Suprapubic skin (tissue), 3 donors: ENCODE measurements around the gene SZT2.
"Not testable (repeated sequence)": the region's sequence is repeated elsewhere in the genome, so short reads cannot be mapped to it uniquely, and the experiment has no call there.

Source experiments
- CTCF ChIP-seq, 2 donors: fragments of 200-600 bp in 1 of 2; fragments of 450-650 bp in 1 of 2; sonication (generic) in 1 of 2; IDR thresholded peaks; one replicate each; pipeline ENCODE4 v1.5.1; 2016 to 2019; ENCODE audit warnings: antibody characterized with exemption in 2 of 2, mild to moderate bottlenecking in 1 of 2, moderate library complexity in 1 of 2
- POLR2AphosphoS5 ChIP-seq, 3 donors: sonication (generic); formaldehyde crosslinking; IDR thresholded peaks; one replicate each; pipeline ENCODE4 v1.6.1; 2017; ENCODE audit warnings: antibody characterized with exemption in 3 of 3

DNA sequence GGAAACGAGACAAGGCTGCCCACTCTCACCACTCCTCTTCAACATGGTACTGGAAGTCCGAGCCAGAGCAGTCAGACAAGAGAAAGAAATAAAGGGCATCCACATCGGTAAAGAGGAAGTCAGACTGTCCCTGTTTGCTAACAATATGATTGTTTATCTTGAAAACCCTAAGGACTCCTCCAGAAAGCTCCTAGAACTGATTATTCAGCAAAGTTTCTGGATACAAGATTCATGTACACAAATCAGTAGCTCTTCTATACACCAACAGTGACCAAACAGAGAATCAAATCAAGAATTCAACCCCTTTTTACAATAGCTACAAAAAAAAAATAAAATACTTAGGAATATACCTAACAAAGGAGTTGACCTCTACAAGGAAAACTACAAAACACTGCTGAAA lies 68.7 kb downstream of the SZT2 start:
- not testable (repeated sequence) for TF ChIP-seq POLR2AphosphoS5, CTCF (IDR thresholded peaks at IDR 0.05)
